Parathyroid adenoma (tissue), 2 donors: ENCODE measurements around the gene SCYL3.
"Not testable (repeated sequence)": the region's sequence is repeated elsewhere in the genome, so short reads cannot be mapped to it uniquely, and the experiment has no call there.

Source experiments
- H2AFZ ChIP-seq: fragments of 300-600 bp; sonication (generic); one replicate; pipeline ENCODE4 v1.7.0; 2017; ENCODE audit warnings: antibody characterized with exemption, mild to moderate bottlenecking
- H3K27ac ChIP-seq: fragments of 300-600 bp; sonication (generic); one replicate; pipeline ENCODE4 v1.7.0; 2017
- H3K27me3 ChIP-seq: fragments of 300-600 bp; sonication (generic); one replicate; pipeline ENCODE4 v1.7.0; 2017; ENCODE audit warnings: low read length; ENCODE audit not compliant: control insufficient read depth, insufficient read depth
- H3K36me3 ChIP-seq: fragments of 300-600 bp; sonication (generic); one replicate; pipeline ENCODE4 v1.7.0; 2017; ENCODE audit warnings: low read length; ENCODE audit not compliant: control insufficient read depth, insufficient read depth
- H3K4me1 ChIP-seq: fragments of 300-600 bp; sonication (generic); one replicate; pipeline ENCODE4 v1.7.0; 2017; ENCODE audit warnings: control low read depth
- H3K4me2 ChIP-seq: fragments of 300-600 bp; sonication (generic); one replicate; pipeline ENCODE4 v1.7.0; 2017; ENCODE audit warnings: low read length
- H3K4me3 ChIP-seq: fragments of 300-600 bp; sonication (generic); one replicate; pipeline ENCODE4 v1.7.0; 2017; ENCODE audit warnings: low read depth, low read length
- H3K79me2 ChIP-seq: fragments of 300-600 bp; sonication (generic); one replicate; pipeline ENCODE4 v1.7.0; 2017; ENCODE audit warnings: control low read depth
- H3K9ac ChIP-seq: fragments of 300-600 bp; sonication (generic); one replicate; pipeline ENCODE4 v1.7.0; 2017; ENCODE audit warnings: mild to moderate bottlenecking
- H3K9me3 ChIP-seq: fragments of 300-600 bp; sonication (generic); one replicate; pipeline ENCODE4 v1.7.0; 2017; ENCODE audit warnings: low read length; ENCODE audit not compliant: control insufficient read depth
- TF ChIP-seq, protein P1 (sequence below): fragments of 300-600 bp; sonication (generic); IDR thresholded peaks from one replicate; pipeline ENCODE4 v1.7.0; 2017; ENCODE audit warnings: antibody characterized with exemption, mild to moderate bottlenecking
- donor health status: primary hyperparathyroidism.

The SCYL3 gene

DNA sequence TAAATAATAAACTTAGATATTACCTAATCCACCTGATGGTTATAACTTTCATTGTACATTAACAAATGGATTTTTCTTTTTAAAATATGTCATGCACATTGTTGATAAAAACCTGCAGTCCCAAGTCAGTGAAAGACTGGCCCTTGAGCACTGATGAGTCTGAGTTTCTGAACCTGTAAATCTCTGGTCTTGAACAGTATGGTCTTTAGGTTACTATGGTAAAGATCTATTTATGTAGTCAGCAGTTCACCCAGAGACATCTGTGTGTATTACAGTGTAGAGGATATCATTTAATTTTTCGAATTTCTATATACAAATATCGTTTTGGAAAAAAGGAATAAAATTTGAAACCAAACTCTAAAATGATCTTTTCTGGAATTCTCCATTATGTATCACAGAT is 30.4 kb upstream of the SCYL3 start:
- H3K4me3 ChIP-seq: no peak overlapping the region
- H3K9ac ChIP-seq: no peak overlapping the region
- no peaks in the 10 kb centered on the region for H3K36me3 ChIP-seq
- H3K4me2 ChIP-seq: no peak overlapping the region
- no peaks in the 10 kb centered on the region for H3K79me2 ChIP-seq
- no peaks in the 10 kb centered on the region for H3K27me3 ChIP-seq
- no peak overlapping the region for H2AFZ ChIP-seq
- TF ChIP-seq, protein P1, sequence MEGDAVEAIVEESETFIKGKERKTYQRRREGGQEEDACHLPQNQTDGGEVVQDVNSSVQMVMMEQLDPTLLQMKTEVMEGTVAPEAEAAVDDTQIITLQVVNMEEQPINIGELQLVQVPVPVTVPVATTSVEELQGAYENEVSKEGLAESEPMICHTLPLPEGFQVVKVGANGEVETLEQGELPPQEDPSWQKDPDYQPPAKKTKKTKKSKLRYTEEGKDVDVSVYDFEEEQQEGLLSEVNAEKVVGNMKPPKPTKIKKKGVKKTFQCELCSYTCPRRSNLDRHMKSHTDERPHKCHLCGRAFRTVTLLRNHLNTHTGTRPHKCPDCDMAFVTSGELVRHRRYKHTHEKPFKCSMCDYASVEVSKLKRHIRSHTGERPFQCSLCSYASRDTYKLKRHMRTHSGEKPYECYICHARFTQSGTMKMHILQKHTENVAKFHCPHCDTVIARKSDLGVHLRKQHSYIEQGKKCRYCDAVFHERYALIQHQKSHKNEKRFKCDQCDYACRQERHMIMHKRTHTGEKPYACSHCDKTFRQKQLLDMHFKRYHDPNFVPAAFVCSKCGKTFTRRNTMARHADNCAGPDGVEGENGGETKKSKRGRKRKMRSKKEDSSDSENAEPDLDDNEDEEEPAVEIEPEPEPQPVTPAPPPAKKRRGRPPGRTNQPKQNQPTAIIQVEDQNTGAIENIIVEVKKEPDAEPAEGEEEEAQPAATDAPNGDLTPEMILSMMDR: no peak
- H3K27ac ChIP-seq: no peak overlapping the region
- H3K9me3 ChIP-seq: no peaks in the 10 kb centered on the region
- H3K4me1 ChIP-seq: no peaks in the 10 kb centered on the region

DNA sequence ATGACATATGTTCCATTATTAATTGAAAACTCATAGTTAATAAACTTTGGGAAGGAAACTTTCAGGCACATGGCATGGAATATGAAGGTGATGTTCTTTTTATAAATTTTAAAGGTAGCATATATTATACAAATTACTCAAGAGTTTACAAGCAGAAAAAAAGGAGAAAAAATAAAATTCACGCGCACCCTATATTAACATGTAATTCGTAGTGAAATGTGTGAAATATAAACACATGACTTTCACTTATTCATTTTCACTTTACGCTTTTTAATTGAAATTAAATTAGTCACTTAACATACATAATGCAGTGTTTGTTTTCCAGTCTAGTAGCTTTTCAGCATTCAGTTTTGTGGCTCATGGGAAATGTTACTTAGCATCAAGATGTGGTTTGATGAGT is 27.4 kb upstream of the SCYL3 start:
- Histone ChIP-seq H3K9me3 (no peaks in the 10 kb centered on the region), H3K27ac (no peak overlapping the region), H3K79me2 (no peaks in the 10 kb centered on the region), H3K9ac (no peak overlapping the region), H3K4me1 (no peaks in the 10 kb centered on the region), H3K4me3 (no peak overlapping the region), H3K27me3 (no peaks in the 10 kb centered on the region), H3K4me2 (no peak overlapping the region), H2AFZ (no peak overlapping the region), H3K36me3 (no peaks in the 10 kb centered on the region)
- TF ChIP-seq, protein P1: no peak

DNA sequence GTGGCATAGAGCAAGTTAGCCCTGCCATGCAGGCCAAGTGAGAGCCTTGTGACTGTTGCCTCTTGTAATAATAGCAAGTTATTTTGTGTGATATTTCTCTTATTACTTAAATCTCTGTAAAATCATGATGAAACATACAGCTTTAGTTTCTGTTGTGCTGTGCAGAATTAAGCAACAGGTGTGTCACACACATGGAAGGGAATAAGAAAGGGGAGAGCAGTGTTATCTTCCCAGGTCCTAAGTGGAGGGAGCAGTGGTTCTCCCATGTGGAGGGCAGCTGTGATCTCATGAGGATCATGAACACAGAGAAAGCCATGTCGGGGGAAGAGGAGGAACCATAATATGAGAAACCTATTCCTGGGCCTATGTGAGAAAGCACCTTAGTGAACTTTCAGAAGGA is 25.2 kb upstream of the SCYL3 start:
- TF ChIP-seq, protein P1: no peak
- Histone ChIP-seq H3K36me3 (no peaks in the 10 kb centered on the region), H2AFZ (no peak overlapping the region), H3K27ac (no peak overlapping the region), H3K4me1 (no peaks in the 10 kb centered on the region), H3K4me2 (no peak overlapping the region), H3K79me2 (no peaks in the 10 kb centered on the region), H3K27me3 (no peaks in the 10 kb centered on the region), H3K4me3 (no peak overlapping the region), H3K9ac (no peak overlapping the region), H3K9me3 (no peaks in the 10 kb centered on the region)

DNA sequence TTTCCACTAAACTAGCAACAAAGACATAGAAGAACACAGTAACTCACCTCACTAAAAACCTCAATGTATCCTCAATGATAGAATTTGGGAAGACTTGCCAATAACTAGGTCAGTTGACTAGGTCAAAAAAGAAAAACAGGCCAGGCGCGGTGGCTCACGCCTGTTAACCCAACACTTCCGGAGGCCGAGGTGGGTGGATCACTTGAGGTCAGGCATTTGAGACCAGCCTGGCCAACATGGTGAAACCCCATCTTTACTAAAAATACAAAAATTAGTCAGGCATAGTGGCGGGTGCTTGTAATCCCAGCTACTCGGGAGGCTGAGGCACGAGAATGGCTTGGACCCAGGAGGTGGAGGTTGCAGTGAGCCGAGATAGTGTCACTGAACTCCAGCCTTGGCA is 24.5 kb upstream of the SCYL3 start:
- not testable (repeated sequence) for H3K9ac ChIP-seq, H3K4me2 ChIP-seq, H3K4me3 ChIP-seq, H3K27me3 ChIP-seq, H3K79me2 ChIP-seq, H3K9me3 ChIP-seq, H3K4me1 ChIP-seq, H2AFZ ChIP-seq, H3K27ac ChIP-seq, H3K36me3 ChIP-seq

DNA sequence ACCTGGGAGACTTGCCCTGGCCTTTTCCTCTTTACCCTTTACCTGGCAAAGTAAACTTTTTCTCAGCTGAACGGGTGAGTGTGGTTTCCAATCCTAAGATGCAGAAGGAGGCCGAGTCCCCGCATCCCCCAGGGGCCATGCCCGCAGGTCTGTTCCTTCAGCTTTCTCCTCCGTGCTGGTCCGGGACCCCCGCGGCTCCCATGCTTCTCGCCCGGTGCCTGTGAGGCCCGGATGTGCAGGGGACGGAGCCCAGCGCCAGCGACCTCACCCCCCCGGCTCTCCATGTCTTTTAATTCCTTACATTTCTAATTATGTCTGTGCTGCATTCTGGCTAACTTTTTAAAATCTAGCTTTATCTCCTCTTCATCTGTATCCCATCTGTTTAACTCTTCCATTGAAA is 21.5 kb upstream of the SCYL3 start:
- H3K9ac ChIP-seq: no peak overlapping the region
- TF ChIP-seq, protein P1: no peak

More for the DNA sequence above, 21.5 kb upstream of the SCYL3 start:
- Histone ChIP-seq H3K4me1 (no peaks in the 10 kb centered on the region), H2AFZ (no peak overlapping the region), H3K4me3 (no peak overlapping the region), H3K79me2 (no peaks in the 10 kb centered on the region), H3K27ac (no peak overlapping the region), H3K4me2 (no peak overlapping the region), H3K27me3 (no peaks in the 10 kb centered on the region), H3K9me3 (no peaks in the 10 kb centered on the region), H3K36me3 (no peaks in the 10 kb centered on the region)
